CD4-positive, alpha-beta T cell treated with Interleukin-6 for 4 hours (primary cell): Measurements from ENCODE around the gene ICE2.

Source experiments
- DNase-seq: peaks from one replicate; pipeline ENCODE4 v3.0.0-alpha.2; 2020; ENCODE audit warnings: mixed read lengths

The ICE2 gene

GRCh38 chr15:60385620-60386552, 93.1 kb downstream of the ICE2 start:
- DNase-seq, result no peak

- no peak for DNase-seq
Observed at GRCh38 chr15:60384526-60385126, 94.3 kb downstream of the ICE2 start.

- no peak for DNase-seq
Observed at GRCh38 chr15:60384053-60384452, 94.9 kb downstream of the ICE2 start.

GRCh38 chr15:60382773-60383674, 95.9 kb downstream of the ICE2 start:
- no peak for DNase-seq

- DNase-seq, result no peak
Observed at GRCh38 chr15:60381148-60381788, 97.7 kb downstream of the ICE2 start.

- DNase-seq, result no peak
Observed at GRCh38 chr15:60379525-60380274, 99.2 kb downstream of the ICE2 start.

GRCh38 chr15:60379185-60379524, 99.8 kb downstream of the ICE2 start:
- no peak for DNase-seq

- no peak for DNase-seq
Observed at GRCh38 chr15:60376677-60377095, 102.3 kb downstream of the ICE2 start.

GRCh38 chr15:60375306-60375705, 103.6 kb downstream of the ICE2 start:
- no peak for DNase-seq

GRCh38 chr15:60374628-60375081, 104.3 kb downstream of the ICE2 start:
- DNase-seq, result no peak

GRCh38 chr15:60374209-60374608, 104.7 kb downstream of the ICE2 start:
- DNase-seq, result no peak

GRCh38 chr15:60373745-60374144, 105.2 kb downstream of the ICE2 start:
- no peak for DNase-seq

GRCh38 chr15:60373327-60373726, 105.6 kb downstream of the ICE2 start:
- DNase-seq, result no peak

GRCh38 chr15:60372756-60373155, 106.2 kb downstream of the ICE2 start:
- no peak for DNase-seq

GRCh38 chr15:60372227-60372626, 106.7 kb downstream of the ICE2 start:
- no peak for DNase-seq

GRCh38 chr15:60371175-60372051, 107.5 kb downstream of the ICE2 start:
- DNase-seq, result no peak

GRCh38 chr15:60370869-60371136, 108.1 kb downstream of the ICE2 start:
- DNase-seq, result no peak

- DNase-seq, result no peak
Observed at GRCh38 chr15:60370105-60370868, 108.7 kb downstream of the ICE2 start.

GRCh38 chr15:60369696-60370095, 109.2 kb downstream of the ICE2 start:
- DNase-seq, result no peak
